HepG2 (cell line): ENCODE measurements around the gene SH2D5. TPM values are rescaled to one million over a fixed set of nuclear protein-coding genes. Genes with fewer than 3 reads are reported as not detected.

ENCODE experiments used
- BRCA1 ChIP-seq: sonication (generic); formaldehyde crosslinking; IDR thresholded peaks from 2 replicates; pipeline ENCODE4 v1.4.0; 2020; ENCODE audit warnings: missing genetic modification reagents
- CCDC6 ChIP-seq: sonication (generic); formaldehyde crosslinking; IDR thresholded peaks from 2 replicates; pipeline ENCODE4 v1.8.1; 2022; ENCODE audit warnings: mild to moderate bottlenecking, missing genetic modification reagents, moderate library complexity
- CREM ChIP-seq, 2 experiments: sonication (generic) in 1 of 2; formaldehyde crosslinking in 1 of 2; IDR thresholded peaks; 2 replicates each; pipeline versions ENCODE4 v1.4.0 to v1.6.1; 2016 to 2020; ENCODE audit warnings: antibody characterized with exemption in 1 of 2, mild to moderate bottlenecking in 1 of 2, missing genetic modification reagents in 1 of 2
- FOXO1 ChIP-seq: sonication (generic); formaldehyde crosslinking; IDR thresholded peaks from 2 replicates; pipeline ENCODE4 v1.4.0; 2020; ENCODE audit warnings: missing genetic modification reagents
- GLI4 ChIP-seq: sonication (generic); formaldehyde crosslinking; IDR thresholded peaks from 2 replicates; pipeline ENCODE4 v1.5.1; 2020; ENCODE audit warnings: missing genetic modification reagents, mild to moderate bottlenecking, moderate library complexity, borderline replicate concordance
- KDM4B ChIP-seq: sonication (generic); formaldehyde crosslinking; IDR thresholded peaks from 2 replicates; pipeline ENCODE4 v1.4.0; 2020; ENCODE audit warnings: missing genetic modification reagents
- POGZ ChIP-seq: sonication (generic); formaldehyde crosslinking; IDR thresholded peaks from 2 replicates; pipeline ENCODE4 v1.4.0; 2020; ENCODE audit warnings: mild to moderate bottlenecking, missing genetic modification reagents
- RBFOX2 ChIP-seq: fragments of 200-400 bp; formaldehyde crosslinking; IDR thresholded peaks from 2 replicates; pipeline ENCODE4 v1.6.1; 2017; ENCODE audit warnings: low read depth, mild to moderate bottlenecking, low read length
- TARDBP ChIP-seq: sonication (generic); formaldehyde crosslinking; IDR thresholded peaks from 2 replicates; pipeline ENCODE4 v1.8.0; 2022; ENCODE audit warnings: mild to moderate bottlenecking, missing genetic modification reagents
- TBX3 ChIP-seq: fragments of 450-650 bp; IDR thresholded peaks from 2 replicates; pipeline ENCODE4 v1.6.1; 2017; ENCODE audit warnings: antibody characterized with exemption, mild to moderate bottlenecking, inconsistent platforms, borderline replicate concordance
- TGIF2 ChIP-seq: IDR thresholded peaks from 2 replicates; pipeline ENCODE4 v1.6.1; 2016; ENCODE audit warnings: control low read depth, missing compliant biosample characterization
- ZNF121 ChIP-seq: sonication (generic); formaldehyde crosslinking; IDR thresholded peaks from 2 replicates; pipeline ENCODE4 v1.5.0; 2020; ENCODE audit warnings: mild to moderate bottlenecking, missing genetic modification reagents
- ZNF235 ChIP-seq: sonication (generic); formaldehyde crosslinking; IDR thresholded peaks from 2 replicates; pipeline ENCODE4 v1.8.1; 2023; ENCODE audit warnings: mild to moderate bottlenecking, missing genetic modification reagents, borderline replicate concordance
- ZNF256 ChIP-seq: sonication (generic); formaldehyde crosslinking; conservative IDR thresholded peaks from 2 replicates; pipeline ENCODE4 v1.4.0; 2020; ENCODE audit warnings: missing genetic modification reagents
- ZNF431 ChIP-seq: sonication (generic); formaldehyde crosslinking; IDR thresholded peaks from 2 replicates; pipeline ENCODE4 v1.9.0; 2022; ENCODE audit warnings: missing genetic modification reagents, low read depth, mild to moderate bottlenecking, borderline replicate concordance
- ZNF510 ChIP-seq: sonication (generic); formaldehyde crosslinking; IDR thresholded peaks from 2 replicates; pipeline ENCODE4 v1.4.0; 2020; ENCODE audit warnings: low read depth, mild to moderate bottlenecking, missing genetic modification reagents
- ZNF749 ChIP-seq: sonication (generic); formaldehyde crosslinking; IDR thresholded peaks from 2 replicates; pipeline ENCODE4 v1.8.0; 2022; ENCODE audit warnings: mild to moderate bottlenecking, missing genetic modification reagents, moderate library complexity, borderline replicate concordance
- polyA plus RNA-seq, 8 experiments: library from polyadenylated mRNA; depleted of rRNA in 3 of 8; stranded (reverse) in 7 of 8; unstranded in 1 of 8; fragments of >200 nt; fragmentation: Illumina TruSeq in 4 of 8; extraction: Trizol in 4 of 8; gene quantifications; 2 replicates each; pipeline versions ENCODE4 v1.2.1 to v1.2.3, GENCODE V29; 2011 to 2016; ENCODE audit warnings: low read depth in 4 of 8, missing spikeins in 1 of 8, mixed read lengths in 1 of 8; ENCODE audit not compliant: insufficient read depth in 1 of 8
- total RNA-seq, 5 experiments: library from RNA; depleted of rRNA; stranded (reverse); fragments of >200 nt; fragmentation: Illumina TruSeq; extraction: Trizol; gene quantifications; 2 replicates each; pipeline ENCODE4 v1.2.3, GENCODE V29; 2016; ENCODE audit warnings: low read depth in 1 of 5
- TF ChIP-seq, protein P1 (sequence below): sonication (generic); formaldehyde crosslinking; IDR thresholded peaks from 2 replicates; pipeline ENCODE4 v1.5.0; 2020; ENCODE audit warnings: mild to moderate bottlenecking, missing genetic modification reagents, borderline replicate concordance
- TF ChIP-seq, protein P2 (sequence below): sonication (generic); formaldehyde crosslinking; IDR thresholded peaks from 2 replicates; pipeline ENCODE4 v1.8.0; 2022; ENCODE audit warnings: mild to moderate bottlenecking, missing genetic modification reagents, borderline replicate concordance
- TF ChIP-seq, protein P3 (sequence below): sonication (generic); formaldehyde crosslinking; IDR thresholded peaks from 2 replicates; pipeline ENCODE4 v1.5.1; 2020; ENCODE audit warnings: mild to moderate bottlenecking, missing genetic modification reagents, borderline replicate concordance
- TF ChIP-seq, protein P4 (sequence below): sonication (generic); formaldehyde crosslinking; IDR thresholded peaks from 2 replicates; pipeline ENCODE4 v1.8.0; 2022; ENCODE audit warnings: missing genetic modification reagents, mild to moderate bottlenecking, inconsistent platforms, borderline replicate concordance
- TF ChIP-seq, protein P5 (sequence below): sonication (generic); formaldehyde crosslinking; IDR thresholded peaks from 2 replicates; pipeline ENCODE4 v1.4.0; 2020; ENCODE audit warnings: low read depth, mild to moderate bottlenecking, missing genetic modification reagents

SH2D5 gene
- total and polyA plus RNA-seq, 2 of the 13 experiments (the other 11 are each of a cell fraction or from before 2014, with no cell fraction given) = 1.2 to 3.4 TPM

DNA sequence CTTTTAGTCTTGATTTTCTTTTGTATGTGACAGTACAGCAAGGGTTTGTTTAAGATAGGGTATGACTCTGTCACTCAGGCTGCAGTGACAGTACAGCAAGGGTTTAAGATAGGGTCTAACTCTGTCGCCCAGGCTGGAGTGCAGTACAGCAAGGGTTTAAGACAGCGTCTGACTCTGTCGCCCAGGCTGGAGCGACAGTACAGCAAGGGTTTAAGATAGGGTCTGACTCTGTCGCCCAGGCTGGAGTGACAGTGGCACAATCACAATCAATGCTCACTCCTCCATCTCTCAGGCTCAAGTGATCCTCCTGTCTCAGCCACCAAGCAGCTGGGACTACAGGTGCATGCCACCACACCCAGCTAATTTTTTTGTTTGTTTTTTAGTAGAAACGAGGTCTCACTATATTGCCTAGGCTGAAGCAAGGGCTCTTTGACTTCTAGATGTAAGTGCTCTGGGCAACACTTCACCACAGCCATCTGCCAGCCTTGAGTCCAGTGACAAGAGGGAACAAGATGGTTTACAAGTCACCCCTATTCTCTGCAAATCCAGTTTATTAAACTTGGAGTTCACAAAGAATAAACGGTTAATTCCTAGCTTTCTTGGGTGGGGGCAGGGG is 965 bp upstream of the SH2D5 start (continued):
- TF ChIP-seq, protein P1, sequence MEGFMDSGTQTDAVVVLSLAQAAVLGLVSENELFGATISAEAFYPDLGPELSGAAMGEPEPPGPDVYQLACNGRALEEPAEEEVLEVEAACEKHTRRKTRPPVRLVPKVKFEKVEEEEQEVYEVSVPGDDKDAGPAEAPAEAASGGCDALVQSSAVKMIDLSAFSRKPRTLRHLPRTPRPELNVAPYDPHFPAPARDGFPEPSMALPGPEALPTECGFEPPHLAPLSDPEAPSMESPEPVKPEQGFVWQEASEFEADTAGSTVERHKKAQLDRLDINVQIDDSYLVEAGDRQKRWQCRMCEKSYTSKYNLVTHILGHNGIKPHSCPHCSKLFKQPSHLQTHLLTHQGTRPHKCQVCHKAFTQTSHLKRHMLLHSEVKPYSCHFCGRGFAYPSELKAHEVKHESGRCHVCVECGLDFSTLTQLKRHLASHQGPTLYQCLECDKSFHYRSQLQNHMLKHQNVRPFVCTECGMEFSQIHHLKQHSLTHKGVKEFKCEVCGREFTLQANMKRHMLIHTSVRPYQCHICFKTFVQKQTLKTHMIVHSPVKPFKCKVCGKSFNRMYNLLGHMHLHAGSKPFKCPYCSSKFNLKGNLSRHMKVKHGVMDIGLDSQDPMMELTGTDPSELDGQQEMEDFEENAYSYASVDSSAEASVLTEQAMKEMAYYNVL (CRISPR knock-in tag) = no peak
- TF ChIP-seq BRCA1 (CRISPR knock-in tag) = no peak
- no peak for TF ChIP-seq FOXO1 (CRISPR knock-in tag)
- TF ChIP-seq ZNF121 = no peak
- TF ChIP-seq, protein P2, sequence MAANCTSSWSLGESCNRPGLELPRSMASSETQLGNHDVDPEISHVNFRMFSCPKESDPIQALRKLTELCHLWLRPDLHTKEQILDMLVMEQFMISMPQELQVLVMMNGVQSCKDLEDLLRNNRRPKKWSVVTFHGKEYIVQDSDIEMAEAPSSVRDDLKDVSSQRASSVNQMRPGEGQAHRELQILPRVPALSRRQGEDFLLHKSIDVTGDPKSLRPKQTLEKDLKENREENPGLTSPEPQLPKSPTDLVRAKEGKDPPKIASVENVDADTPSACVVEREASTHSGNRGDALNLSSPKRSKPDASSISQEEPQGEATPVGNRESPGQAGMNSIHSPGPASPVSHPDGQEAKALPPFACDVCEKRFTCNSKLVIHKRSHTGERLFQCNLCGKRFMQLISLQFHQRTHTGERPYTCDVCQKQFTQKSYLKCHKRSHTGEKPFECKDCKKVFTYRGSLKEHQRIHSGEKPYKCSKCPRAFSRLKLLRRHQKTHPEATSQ (CRISPR knock-in tag) = no peak
- TF ChIP-seq, protein P3, sequence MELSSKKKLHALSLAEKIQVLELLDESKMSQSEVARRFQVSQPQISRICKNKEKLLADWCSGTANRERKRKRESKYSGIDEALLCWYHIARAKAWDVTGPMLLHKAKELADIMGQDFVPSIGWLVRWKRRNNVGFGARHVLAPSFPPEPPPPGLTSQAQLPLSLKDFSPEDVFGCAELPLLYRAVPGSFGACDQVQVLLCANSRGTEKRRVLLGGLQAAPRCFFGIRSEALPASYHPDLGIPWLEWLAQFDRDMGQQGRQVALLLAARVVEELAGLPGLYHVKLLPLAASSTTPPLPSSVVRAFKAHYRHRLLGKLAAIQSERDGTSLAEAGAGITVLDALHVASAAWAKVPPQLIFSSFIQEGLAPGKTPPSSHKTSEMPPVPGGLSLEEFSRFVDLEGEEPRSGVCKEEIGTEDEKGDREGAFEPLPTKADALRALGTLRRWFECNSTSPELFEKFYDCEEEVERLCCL (CRISPR knock-in tag) = no peak
- TF ChIP-seq KDM4B (CRISPR knock-in tag) = no peak
- TF ChIP-seq ZNF510 = no peak
- TF ChIP-seq ZNF431 (CRISPR knock-in tag) = no peak
- no peak for TF ChIP-seq GLI4 (CRISPR knock-in tag)
- TF ChIP-seq ZNF749 (CRISPR knock-in tag) = no peak
- no peak for TF ChIP-seq POGZ (CRISPR knock-in tag)
- TF ChIP-seq ZNF235 (CRISPR knock-in tag) = no peak
- TF ChIP-seq, protein P4, sequence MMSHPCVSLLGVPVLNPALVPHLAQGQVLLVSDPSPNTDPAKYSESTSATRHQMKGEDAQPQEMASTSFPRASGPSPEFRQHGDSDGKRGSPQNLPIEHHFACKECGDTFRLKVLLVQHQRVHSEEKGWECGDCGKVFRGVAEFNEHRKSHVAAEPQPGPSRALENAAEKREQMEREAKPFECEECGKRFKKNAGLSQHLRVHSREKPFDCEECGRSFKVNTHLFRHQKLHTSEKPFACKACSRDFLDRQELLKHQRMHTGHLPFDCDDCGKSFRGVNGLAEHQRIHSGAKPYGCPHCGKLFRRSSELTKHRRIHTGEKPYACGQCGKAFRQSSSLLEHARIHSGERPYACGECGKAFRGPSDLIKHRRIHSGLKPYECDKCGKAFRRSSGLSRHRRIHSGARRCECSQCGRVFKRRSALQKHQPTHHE (CRISPR knock-in tag) = no peak
- TF ChIP-seq RBFOX2 = no peak
- no peak for TF ChIP-seq TARDBP (CRISPR knock-in tag)
- no peak for TF ChIP-seq ZNF256
- TF ChIP-seq CREM (IDR thresholded peaks at IDR 0.05) = 0 out of 2 replicates have a peak, but pooled peaks have one; percentile 29
- TF ChIP-seq CREM (CRISPR knock-in tag; IDR thresholded peaks at IDR 0.05) = no peak
- no peak for TF ChIP-seq TGIF2
- TF ChIP-seq CCDC6 (CRISPR knock-in tag) = no peak
- no peak for TF ChIP-seq TBX3
- TF ChIP-seq, protein P5, sequence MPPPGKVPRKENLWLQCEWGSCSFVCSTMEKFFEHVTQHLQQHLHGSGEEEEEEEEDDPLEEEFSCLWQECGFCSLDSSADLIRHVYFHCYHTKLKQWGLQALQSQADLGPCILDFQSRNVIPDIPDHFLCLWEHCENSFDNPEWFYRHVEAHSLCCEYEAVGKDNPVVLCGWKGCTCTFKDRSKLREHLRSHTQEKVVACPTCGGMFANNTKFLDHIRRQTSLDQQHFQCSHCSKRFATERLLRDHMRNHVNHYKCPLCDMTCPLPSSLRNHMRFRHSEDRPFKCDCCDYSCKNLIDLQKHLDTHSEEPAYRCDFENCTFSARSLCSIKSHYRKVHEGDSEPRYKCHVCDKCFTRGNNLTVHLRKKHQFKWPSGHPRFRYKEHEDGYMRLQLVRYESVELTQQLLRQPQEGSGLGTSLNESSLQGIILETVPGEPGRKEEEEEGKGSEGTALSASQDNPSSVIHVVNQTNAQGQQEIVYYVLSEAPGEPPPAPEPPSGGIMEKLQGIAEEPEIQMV = no peak
